HL-60 (cell line): ENCODE results near the gene AOPEP.

Experiments used
- CTCF ChIP-seq: IDR thresholded peaks from one replicate; pipeline ENCODE4 v1.5.1; 2011; ENCODE audit warnings: low read length, control low read depth, inconsistent platforms; ENCODE audit not compliant: insufficient read depth
- POLR2AphosphoS5 ChIP-seq: IDR thresholded peaks from 2 replicates; pipeline ENCODE4 v1.6.1; 2012; ENCODE audit warnings: low read depth

GRCh38 chr9:94952565-94953373, 226.3 kb downstream of the AOPEP start:
- TF ChIP-seq CTCF (no peak), POLR2AphosphoS5 (no peak)
